OCI-LY7 (cell line): ENCODE data around the gene PRRC2B.

ENCODE experiments used
- EZH2phosphoT487 ChIP-seq: fragments of 200-600 bp; sonication (generic); IDR thresholded peaks from 2 replicates; pipeline ENCODE4 v1.6.1; 2018; ENCODE audit warnings: low read depth, borderline replicate concordance, mild to moderate bottlenecking, mixed run types, antibody characterized with exemption, low read length, moderate library complexity, mixed read lengths
- TF ChIP-seq, protein P1 (sequence below): fragments of 200-600 bp; sonication (generic); conservative IDR thresholded peaks from 2 replicates; pipeline ENCODE4 v1.5.1; 2014; ENCODE audit warnings: mild to moderate bottlenecking, antibody characterized with exemption, low read length, moderate library complexity, mixed read lengths

DNA sequence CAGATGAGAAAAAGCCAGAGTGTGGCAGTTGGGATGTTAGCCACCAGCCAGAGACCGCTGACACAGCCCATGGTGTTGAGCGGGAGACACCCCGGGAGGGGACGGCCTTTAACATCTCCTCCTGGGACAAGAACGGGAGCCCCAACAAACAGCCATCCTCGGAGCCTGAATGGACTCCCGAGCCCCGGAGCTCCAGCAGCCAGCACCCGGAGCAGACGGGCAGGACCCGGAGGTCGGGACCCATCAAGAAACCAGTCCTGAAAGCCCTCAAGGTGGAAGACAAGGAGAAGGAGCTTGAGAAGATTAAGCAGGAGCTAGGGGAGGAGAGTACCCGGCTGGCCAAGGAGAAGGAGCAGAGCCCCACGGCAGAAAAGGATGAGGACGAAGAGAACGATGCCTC, 80.8 kb downstream of the PRRC2B start:
- TF ChIP-seq, protein P1, sequence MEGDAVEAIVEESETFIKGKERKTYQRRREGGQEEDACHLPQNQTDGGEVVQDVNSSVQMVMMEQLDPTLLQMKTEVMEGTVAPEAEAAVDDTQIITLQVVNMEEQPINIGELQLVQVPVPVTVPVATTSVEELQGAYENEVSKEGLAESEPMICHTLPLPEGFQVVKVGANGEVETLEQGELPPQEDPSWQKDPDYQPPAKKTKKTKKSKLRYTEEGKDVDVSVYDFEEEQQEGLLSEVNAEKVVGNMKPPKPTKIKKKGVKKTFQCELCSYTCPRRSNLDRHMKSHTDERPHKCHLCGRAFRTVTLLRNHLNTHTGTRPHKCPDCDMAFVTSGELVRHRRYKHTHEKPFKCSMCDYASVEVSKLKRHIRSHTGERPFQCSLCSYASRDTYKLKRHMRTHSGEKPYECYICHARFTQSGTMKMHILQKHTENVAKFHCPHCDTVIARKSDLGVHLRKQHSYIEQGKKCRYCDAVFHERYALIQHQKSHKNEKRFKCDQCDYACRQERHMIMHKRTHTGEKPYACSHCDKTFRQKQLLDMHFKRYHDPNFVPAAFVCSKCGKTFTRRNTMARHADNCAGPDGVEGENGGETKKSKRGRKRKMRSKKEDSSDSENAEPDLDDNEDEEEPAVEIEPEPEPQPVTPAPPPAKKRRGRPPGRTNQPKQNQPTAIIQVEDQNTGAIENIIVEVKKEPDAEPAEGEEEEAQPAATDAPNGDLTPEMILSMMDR, result no peak
- no peak for TF ChIP-seq EZH2phosphoT487
